Measurements from ENCODE around the gene P3H1. TPM values are rescaled to one million over a fixed set of nuclear protein-coding genes. Genes with fewer than 3 reads are reported as not detected.

Gene P3H1
- total and polyA plus RNA-seq, 3 experiments from 2014 or later: 11.1 to 38.5 (median 35.6) TPM

Other genes with a start within 250 kb of the P3H1 start
- gene PPIH, start 108.6 kb downstream of the P3H1 start, total RNA-seq: 100 to 1,000 TPM in 1 of 2 experiments, 10 to 100 TPM in 1; 95.9 to 117 TPM
- 82.0 TPM for gene PPIH, start 108.6 kb downstream of the P3H1 start, polyA plus RNA-seq
- 1,000 to 10,000 TPM; 1,366 to 1,379 TPM for gene YBX1, start 84.6 kb downstream of the P3H1 start, total RNA-seq
- 99.0 TPM for gene YBX1, start 84.6 kb downstream of the P3H1 start, polyA plus RNA-seq
- gene CLDN19, start 26.8 kb downstream of the P3H1 start, total RNA-seq: not detected
- gene CLDN19, start 26.8 kb downstream of the P3H1 start, polyA plus RNA-seq: not detected
- 1 to 10 TPM; 5.4 to 8.7 TPM for gene C1orf50, start 221 bp upstream of the P3H1 start, total RNA-seq
- 3.5 TPM for gene C1orf50, start 221 bp upstream of the P3H1 start, polyA plus RNA-seq
- under 1 TPM; 0.16 to 0.20 TPM for gene TMEM269, start 18.0 kb upstream of the P3H1 start, total RNA-seq
- gene TMEM269, start 18.0 kb upstream of the P3H1 start, polyA plus RNA-seq: not detected
- gene ERMAP, start 50.1 kb upstream of the P3H1 start, total RNA-seq: 1 to 10 TPM; 3.5 to 3.6 TPM
- gene ERMAP, start 50.1 kb upstream of the P3H1 start, polyA plus RNA-seq: 3.1 TPM
- 10 to 100 TPM; 12.6 to 16.4 TPM for gene SVBP, start 50.4 kb upstream of the P3H1 start, total RNA-seq
- gene SVBP, start 50.4 kb upstream of the P3H1 start, polyA plus RNA-seq: 38.4 TPM
- 10 to 100 TPM; 10.8 TPM for gene ZNF691, start 79.6 kb upstream of the P3H1 start, total RNA-seq
- gene ZNF691, start 79.6 kb upstream of the P3H1 start, polyA plus RNA-seq: 9.5 TPM
- gene SLC2A1, start 191.8 kb upstream of the P3H1 start, total RNA-seq: 100 to 1,000 TPM; 103 to 108 TPM
- 42.6 TPM for gene SLC2A1, start 191.8 kb upstream of the P3H1 start, polyA plus RNA-seq